H1 (cell line): ENCODE data around the gene RAB31.

ENCODE experiments used
- BACH1 ChIP-seq: IDR thresholded peaks from 2 replicates; pipeline ENCODE4 v1.6.1; 2012; ENCODE audit warnings: low read length, improper control_type of control experiment
- BRCA1 ChIP-seq: IDR thresholded peaks from 2 replicates; pipeline ENCODE4 v1.6.1; 2012; ENCODE audit warnings: low read depth, low read length, improper control_type of control experiment
- CBX8 ChIP-seq: fragments of 300-800, 300-1000 bp; sonication (generic); IDR thresholded peaks from 2 replicates; pipeline ENCODE4 v1.7.1; 2016; ENCODE audit warnings: low read depth, low read length, borderline replicate concordance
- E2F6 ChIP-seq: IDR thresholded peaks from 2 replicates; pipeline ENCODE4 v1.6.1; 2012; ENCODE audit warnings: inconsistent platforms
- EGR1 ChIP-seq: IDR thresholded peaks from 2 replicates; pipeline ENCODE4 v1.6.1; 2011; ENCODE audit warnings: low read depth, low read length, borderline replicate concordance
- EZH2 ChIP-seq: fragments of 200-600 bp; sonication (generic); IDR thresholded peaks from 2 replicates; pipeline ENCODE4 v1.7.1; 2012; ENCODE audit warnings: low read depth, mild to moderate bottlenecking, moderate library complexity, low read length, inconsistent platforms; ENCODE audit not compliant: severe bottlenecking
- KDM1A ChIP-seq: fragments of 200-600, 300-600 bp; sonication (generic); IDR thresholded peaks from 2 replicates; pipeline ENCODE4 v1.7.1; 2016; ENCODE audit warnings: mild to moderate bottlenecking, low read length, borderline replicate concordance
- NRF1 ChIP-seq: IDR thresholded peaks from 2 replicates; pipeline ENCODE4 v1.6.1; 2011; ENCODE audit warnings: mild to moderate bottlenecking, low read depth, low read length, improper control_type of control experiment
- POLR2AphosphoS5 ChIP-seq: IDR thresholded peaks from 2 replicates; pipeline ENCODE4 v1.6.1; 2011; ENCODE audit warnings: low read depth, low read length
- RAD21 ChIP-seq, 2 experiments: IDR thresholded peaks in 1 of 2; conservative IDR thresholded peaks in 1 of 2; 2 replicates each; pipeline ENCODE4 v1.6.1; 2011; ENCODE audit warnings: low read depth in 2 of 2, low read length in 2 of 2, improper control_type of control experiment in 1 of 2, inconsistent platforms in 1 of 2, mild to moderate bottlenecking in 1 of 2, moderate library complexity in 1 of 2
- RFX5 ChIP-seq: IDR thresholded peaks from 2 replicates; pipeline ENCODE4 v1.6.1; 2011; ENCODE audit warnings: low read depth, low read length, improper control_type of control experiment, borderline replicate concordance
- YY1 ChIP-seq: IDR thresholded peaks from 2 replicates; pipeline ENCODE4 v1.6.1; 2011; ENCODE audit warnings: low read depth, mild to moderate bottlenecking, low read length
- TF ChIP-seq, protein P1 (sequence below), 3 experiments: IDR thresholded peaks; 1 replicate in 2 of 3; 2 replicates in 1 of 3; pipeline versions ENCODE4 v1.5.1 to v1.6.1; 2011; ENCODE audit warnings: low read length in 3 of 3, mild to moderate bottlenecking in 3 of 3, inconsistent platforms in 2 of 3, low read depth in 1 of 3, moderate library complexity in 1 of 3; ENCODE audit not compliant: insufficient read depth in 1 of 3; ENCODE audit errors: control extremely low read depth in 1 of 3

GRCh38 chr18:9877655-9878014 lies 169.5 kb downstream of the RAB31 start:
- no peak for TF ChIP-seq BACH1
- TF ChIP-seq, protein P1, sequence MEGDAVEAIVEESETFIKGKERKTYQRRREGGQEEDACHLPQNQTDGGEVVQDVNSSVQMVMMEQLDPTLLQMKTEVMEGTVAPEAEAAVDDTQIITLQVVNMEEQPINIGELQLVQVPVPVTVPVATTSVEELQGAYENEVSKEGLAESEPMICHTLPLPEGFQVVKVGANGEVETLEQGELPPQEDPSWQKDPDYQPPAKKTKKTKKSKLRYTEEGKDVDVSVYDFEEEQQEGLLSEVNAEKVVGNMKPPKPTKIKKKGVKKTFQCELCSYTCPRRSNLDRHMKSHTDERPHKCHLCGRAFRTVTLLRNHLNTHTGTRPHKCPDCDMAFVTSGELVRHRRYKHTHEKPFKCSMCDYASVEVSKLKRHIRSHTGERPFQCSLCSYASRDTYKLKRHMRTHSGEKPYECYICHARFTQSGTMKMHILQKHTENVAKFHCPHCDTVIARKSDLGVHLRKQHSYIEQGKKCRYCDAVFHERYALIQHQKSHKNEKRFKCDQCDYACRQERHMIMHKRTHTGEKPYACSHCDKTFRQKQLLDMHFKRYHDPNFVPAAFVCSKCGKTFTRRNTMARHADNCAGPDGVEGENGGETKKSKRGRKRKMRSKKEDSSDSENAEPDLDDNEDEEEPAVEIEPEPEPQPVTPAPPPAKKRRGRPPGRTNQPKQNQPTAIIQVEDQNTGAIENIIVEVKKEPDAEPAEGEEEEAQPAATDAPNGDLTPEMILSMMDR (IDR thresholded peaks at IDR 0.05; ENCODE audit: control extremely low read depth in 1 of 3, insufficient read depth in 1 of 3, low read depth in 1 of 3, low read length in 3 of 3), result no peak
- no peak for TF ChIP-seq EGR1
- TF ChIP-seq YY1, result no peak
- TF ChIP-seq KDM1A, result no peak
- no peak for TF ChIP-seq CBX8
- no peak for TF ChIP-seq RAD21 (IDR thresholded peaks at IDR 0.05 in 1 of 2, conservative IDR thresholded peaks at IDR 0.05 in 1 of 2; ENCODE audit: low read depth in 2 of 2, low read length in 2 of 2)
- TF ChIP-seq RFX5, result no peak
- no peak for TF ChIP-seq NRF1
- TF ChIP-seq EZH2, result no peak
- TF ChIP-seq POLR2AphosphoS5, result no peak
- TF ChIP-seq BRCA1, result no peak
- TF ChIP-seq E2F6, result no peak
